WERI-Rb-1 (cell line): ENCODE results near the gene PRICKLE2.

ENCODE experiments used
- DNase-seq: peaks from one replicate; pipeline ENCODE4 v3.0.0-alpha.2; 2020
- H3K27ac ChIP-seq: fragments of 250-450 bp; sonication (Bioruptor Pico); 2 replicates; pipeline ENCODE4 v1.5.1; 2020; ENCODE audit warnings: mild to moderate bottlenecking, moderate library complexity
- H3K27me3 ChIP-seq: fragments of 250-450 bp; sonication (Bioruptor Pico); 2 replicates; pipeline ENCODE4 v1.5.1; 2021; ENCODE audit warnings: mild to moderate bottlenecking, low read depth, moderate library complexity; ENCODE audit not compliant: insufficient read depth, severe bottlenecking
- H3K36me3 ChIP-seq: fragments of 250-450 bp; sonication (Bioruptor Pico); 2 replicates; pipeline ENCODE4 v1.5.1; 2020; ENCODE audit warnings: mild to moderate bottlenecking, moderate library complexity
- H3K4me3 ChIP-seq: 2 replicates; pipeline ENCODE4 v1.5.1; 2011; ENCODE audit warnings: low read depth, mild to moderate bottlenecking, control low read depth, low read length
- H3K9me3 ChIP-seq: fragments of 250-450 bp; sonication (Bioruptor Pico); 2 replicates; pipeline ENCODE4 v1.5.1; 2021; ENCODE audit warnings: mild to moderate bottlenecking, moderate library complexity; ENCODE audit not compliant: severe bottlenecking
- CTCF ChIP-seq: IDR thresholded peaks from 2 replicates; pipeline ENCODE4 v1.5.1; 2011; ENCODE audit warnings: low read depth, mild to moderate bottlenecking, control low read depth, inconsistent platforms, low read length

PRICKLE2 gene

GRCh38 chr3:64074060-64074459 lies 151.2 kb downstream of the PRICKLE2 start:
- Histone ChIP-seq H3K36me3 (no peaks in the 10 kb centered on the region), H3K4me3 (no peak overlapping the region), H3K9me3 (peaks cover 7% of the 10 kb centered on the region), H3K27me3 (no peaks in the 10 kb centered on the region), H3K27ac (no peak overlapping the region)
- no peak for DNase-seq
- TF ChIP-seq CTCF: no peak

- Histone ChIP-seq H3K4me3 (no peak overlapping the region), H3K9me3 (peaks cover 7% of the 10 kb centered on the region), H3K27ac (no peak overlapping the region), H3K36me3 (no peaks in the 10 kb centered on the region), H3K27me3 (no peaks in the 10 kb centered on the region)
- no peak for DNase-seq
- no peak for TF ChIP-seq CTCF
Measured at GRCh38 chr3:64073158-64073761, 152.0 kb downstream of the PRICKLE2 start.

GRCh38 chr3:64072126-64072525 lies 153.1 kb downstream of the PRICKLE2 start:
- Histone ChIP-seq H3K9me3 (peaks cover 7% of the 10 kb centered on the region), H3K27ac (no peak overlapping the region), H3K4me3 (no peak overlapping the region), H3K36me3 (no peaks in the 10 kb centered on the region), H3K27me3 (no peaks in the 10 kb centered on the region)
- TF ChIP-seq CTCF: no peak
- no peak for DNase-seq

DNA sequence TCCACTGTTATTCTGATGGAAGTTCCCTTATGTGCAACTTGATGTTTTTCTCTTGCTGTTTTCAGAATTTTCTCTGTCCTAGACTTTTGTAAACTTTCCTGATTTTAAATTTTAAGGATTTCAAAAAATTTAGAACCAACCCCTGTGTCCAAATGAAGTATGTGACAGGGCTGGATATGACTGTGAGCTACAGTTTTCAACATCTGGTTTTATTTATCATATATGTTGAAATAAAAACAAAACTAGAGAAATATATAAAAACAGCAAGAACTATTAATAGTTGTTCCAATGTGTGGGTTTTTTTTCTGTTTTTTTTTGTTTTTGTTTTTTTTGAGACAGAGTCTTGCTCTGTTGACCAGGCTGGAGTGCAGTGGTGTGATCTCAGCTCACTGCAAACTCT lies 154.6 kb downstream of the PRICKLE2 start:
- no peak for TF ChIP-seq CTCF
- no peak overlapping the region for H3K27ac ChIP-seq
- no peaks in the 10 kb centered on the region for H3K36me3 ChIP-seq

DNA sequence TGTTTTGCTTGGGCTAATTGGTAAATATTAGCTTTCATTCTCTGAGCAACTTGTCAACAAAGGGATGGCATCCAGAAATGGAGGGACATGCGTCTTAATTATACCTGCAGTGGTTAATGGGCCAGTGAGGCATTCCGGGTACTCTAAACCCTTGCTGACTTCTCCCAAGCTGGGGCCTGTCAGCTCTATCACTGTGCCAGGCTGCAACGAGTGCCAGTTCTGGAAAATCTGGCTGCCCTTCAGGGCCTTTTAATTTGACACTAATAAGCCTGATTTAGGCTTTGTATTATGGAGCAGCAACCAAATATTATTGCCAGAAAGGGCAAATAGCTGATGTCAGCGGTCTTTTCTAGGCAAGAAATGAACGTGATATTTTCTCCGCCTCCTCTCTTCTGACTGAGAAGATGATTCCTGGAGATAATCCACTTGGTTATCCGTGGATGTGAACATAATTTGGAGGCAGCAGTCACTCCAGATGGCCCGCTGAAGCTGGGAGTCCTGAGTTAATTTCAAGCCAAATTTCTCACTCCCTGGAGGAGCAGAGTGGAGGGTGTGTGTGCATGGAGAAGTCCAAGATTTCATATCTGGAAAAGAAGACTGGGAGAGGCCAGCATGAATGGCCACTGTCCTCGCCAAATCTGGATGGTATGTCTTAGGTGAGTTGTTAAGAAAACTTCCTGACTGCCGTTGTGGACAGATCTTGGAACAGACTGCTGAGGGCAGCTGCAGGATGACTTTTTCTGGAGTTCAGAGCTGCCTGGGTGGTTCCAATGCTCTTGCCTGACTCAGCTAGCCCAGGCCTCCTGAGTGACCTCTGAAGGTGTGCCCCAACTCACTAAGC lies 157.5 kb downstream of the PRICKLE2 start:
- no peak for DNase-seq
- Histone ChIP-seq H3K9me3 (peaks cover 4% of the 10 kb centered on the region), H3K36me3 (no peaks in the 10 kb centered on the region), H3K27ac (no peak overlapping the region), H3K4me3 (no peak overlapping the region), H3K27me3 (no peaks in the 10 kb centered on the region)
- TF ChIP-seq CTCF: no peak

More for the DNA sequence above, 154.6 kb downstream of the PRICKLE2 start:
- H3K27me3 ChIP-seq: no peaks in the 10 kb centered on the region
- no peak for DNase-seq
- no peak overlapping the region for H3K4me3 ChIP-seq
- peaks cover 7% of the 10 kb centered on the region for H3K9me3 ChIP-seq
